Measurements from ENCODE around the gene SNRNP35. TPM values are rescaled to one million over a fixed set of nuclear protein-coding genes. Genes with fewer than 3 reads are reported as not detected.
A peak's percentile ranks its signal among the peaks of the same experiment; 100 is the strongest.

The SNRNP35 gene
- total and polyA plus RNA-seq, 2 of the 8 experiments (the other 6 are each of a cell fraction or from before 2014, with no cell fraction given): 8.0 to 16.9 TPM

DNA sequence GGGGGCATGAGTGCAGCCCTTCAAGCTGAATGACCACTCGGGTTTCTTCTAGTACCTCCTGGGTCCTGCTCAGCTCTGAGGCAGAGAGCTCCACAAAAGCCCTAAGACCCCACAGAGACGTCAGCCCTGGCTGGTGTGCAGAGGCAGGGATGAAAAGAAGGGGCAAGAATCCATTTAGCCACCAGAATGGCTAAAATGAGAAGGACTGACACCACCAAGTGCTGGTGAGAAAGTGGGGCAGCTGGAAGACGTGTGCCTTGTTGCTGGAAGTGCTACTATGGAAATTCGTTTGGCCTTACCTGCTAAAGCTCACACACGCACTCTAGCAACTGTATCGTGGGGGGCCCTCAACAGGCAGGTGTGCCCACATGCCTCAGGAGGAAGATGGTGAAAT, 48.9 kb downstream of the SNRNP35 start:
- Histone ChIP-seq H2BK15ac (ENCODE audit: low read length) (no peak overlapping the region), H4K20me1 (replicated peaks in 1 of 2; ENCODE audit: control insufficient read depth in 1 of 2, insufficient read depth in 2 of 2, low read length in 2 of 2) (peaks cover 0 to 3% of the 10 kb centered on the region in 2 experiments), H3K56ac (replicated peaks; ENCODE audit: insufficient read length, low read depth, low read length) (no peak overlapping the region), H3K18ac (ENCODE audit: extremely low read depth, low read length) (no peak overlapping the region), H3K9me3 (ENCODE audit: insufficient read depth in 2 of 2, low read depth in 1 of 2, low read length in 1 of 2) (no peaks in the 10 kb centered on the region), H4K5ac (ENCODE audit: insufficient read length, low read depth, low read length) (no peak overlapping the region), H2BK120ac (replicated peaks; ENCODE audit: low read depth, low read length) (no peak overlapping the region), H3K23ac (ENCODE audit: insufficient read length) (no peak overlapping the region), H3K4me2 (ENCODE audit: insufficient read depth in 1 of 2, low read depth in 2 of 2, low read length in 2 of 2) (no peak overlapping the region), H2BK12ac (ENCODE audit: low read depth, low read length) (no peak overlapping the region), H3K4ac (replicated peaks; ENCODE audit: insufficient read length, low read depth, low read length) (no peak overlapping the region), H2BK20ac (ENCODE audit: low read length) (no peak overlapping the region), H3K79me2 (ENCODE audit: control insufficient read depth in 1 of 2, insufficient read depth in 2 of 2, low read length in 2 of 2) (no peaks in the 10 kb centered on the region), H3K79me1 (ENCODE audit: low read depth, low read length) (peaks cover 4% of the 10 kb centered on the region; the same call in 1 of the 2 replicates), H4K8ac (ENCODE audit: extremely low read depth, insufficient read depth, low read length) (no peak overlapping the region), H3K36me3 (ENCODE audit: control insufficient read depth in 2 of 4, insufficient read depth in 4 of 4, low read length in 3 of 4) (peaks cover 5 to 10% (median 8%) of the 10 kb centered on the region in 4 experiments; a peak in 6 of 8 replicates), H3K9ac (replicated peaks in 1 of 4; ENCODE audit: extremely low read depth in 1 of 4, low read depth in 3 of 4, low read length in 3 of 4) (no peak overlapping the region), H2BK5ac (ENCODE audit: low read depth, low read length) (no peak overlapping the region), H4K91ac (replicated peaks; ENCODE audit: insufficient read length, low read length) (peak overlapping the region; percentile 27), H3K23me2 (ENCODE audit: low read depth, low read length) (peaks cover 13% of the 10 kb centered on the region; the same call in 1 of the 2 replicates), H3K14ac (ENCODE audit: insufficient read length) (no peak overlapping the region), H3K27ac (ENCODE audit: low read depth, low read length) (no peak overlapping the region), H2AK5ac (ENCODE audit: low read depth, low read length) (no peak overlapping the region), H2AFZ (ENCODE audit: low read length) (no peak overlapping the region), H3K4me1 (replicated peaks in 1 of 4; ENCODE audit: control insufficient read depth in 3 of 4, insufficient read depth in 4 of 4, low read length in 3 of 4) (no peaks in the 10 kb centered on the region), H3K4me3 (ENCODE audit: extremely low read depth in 1 of 4, insufficient read depth in 2 of 4, low read depth in 3 of 4, low read length in 4 of 4) (no peak overlapping the region), H3K27me3 (replicated peaks in 1 of 4; ENCODE audit: control insufficient read depth in 3 of 4, extremely low read depth in 1 of 4, insufficient read depth in 3 of 4, low read length in 3 of 4) (no peaks in the 10 kb centered on the region)
- FAIRE-seq (no peak), DNase-seq (ENCODE audit: low read depth in 1 of 2, low spot score in 2 of 2) (no peak)
- TF ChIP-seq SRF (IDR thresholded peaks at IDR 0.05; ENCODE audit: low read depth, low read length) (no peak), NRF1 (IDR thresholded peaks at IDR 0.05; ENCODE audit: low read depth, low read length) (no peak), EP300 (IDR thresholded peaks at IDR 0.05; ENCODE audit: borderline replicate concordance in 1 of 2, low read depth in 2 of 2, low read length in 2 of 2) (no peak), BRCA1 (IDR thresholded peaks at IDR 0.05; ENCODE audit: low read depth, low read length) (no peak)
- ChIA-PET CTCF (ENCODE audit: partially characterized antibody) (interaction anchor here (0.6 to 1.0 kb wide), 3 partner anchors 12 to 486 kb away, joined by 3 to 4 read pairs (median 3); no protein-coding TSS in a partner anchor), POLR2A (ENCODE audit: partially characterized antibody) (no interaction called here)
- WGBS, 2 experiments (ENCODE audit: extremely low coverage in 1 of 2, insufficient coverage in 1 of 2, insufficient read length in 1 of 2, insufficient replicate concordance in 2 of 2, low coverage in 1 of 2, low lambda C conversion rate in 2 of 2, missing lambda C conversion rate in 1 of 2): 94% methylated on average over 6 of the region's 6 CpGs; no CpG with 5 or more reads in 1 of the 2 experiments

All from H1 (cell line).